ENCODE measurements around the gene MEIS2. TPM values are rescaled to one million over a fixed set of nuclear protein-coding genes. Genes with fewer than 3 reads are reported as not detected.

The MEIS2 gene
- polyA plus RNA-seq, 2 of the 4 experiments (the other 2 are of a cell fraction): 7.3 to 11.1 TPM

- no peak overlapping the region for H3K4me2 ChIP-seq
- ATAC-seq (no peak), DNase-seq (ENCODE audit: low read depth in 1 of 2, low spot score in 1 of 2) (no peak), FAIRE-seq (no peak)
- H3K9me3 ChIP-seq: no peaks in the 10 kb centered on the region
- H3K27ac ChIP-seq: no peak overlapping the region
- H3K4me3 ChIP-seq: no peak overlapping the region
- WGBS (ENCODE audit: missing lambda C conversion rate): 64% methylated on average over 5 of the region's 5 CpGs
- ChIA-PET CTCF (no interaction called here), POLR2A (no interaction called here)
- no peaks in the 10 kb centered on the region for H3K4me1 ChIP-seq
- TF ChIP-seq CEBPB (IDR thresholded peaks at IDR 0.05) (no peak), ESRRA (IDR thresholded peaks at IDR 0.05; ENCODE audit: borderline replicate concordance, low read length) (no peak), NFE2L2 (conservative IDR thresholded peaks at IDR 0.05; ENCODE audit: low read length) (no peak), CHD2 (IDR thresholded peaks at IDR 0.05; ENCODE audit: low read length, partially characterized antibody) (no peak), KDM1A (IDR thresholded peaks at IDR 0.05; ENCODE audit: low read depth) (no peak), TFCP2L1 (CRISPR knock-in tag; IDR thresholded peaks at IDR 0.05) (no peak), POLR2AphosphoS2 (conservative IDR thresholded peaks at IDR 0.05; ENCODE audit: low read length) (no peak), EHMT2 (IDR thresholded peaks at IDR 0.05; ENCODE audit: low read depth) (no peak), NPAS2 (CRISPR knock-in tag; IDR thresholded peaks at IDR 0.05; ENCODE audit: borderline replicate concordance) (no peak), EHF (CRISPR knock-in tag; IDR thresholded peaks at IDR 0.05) (no peak), GATA3 (IDR thresholded peaks at IDR 0.05; ENCODE audit: borderline replicate concordance) (no peak), FOSB (CRISPR knock-in tag; IDR thresholded peaks at IDR 0.05) (no peak), MAFK (IDR thresholded peaks at IDR 0.05; ENCODE audit: partially characterized antibody) (no peak)
- TF ChIP-seq, protein P1, sequence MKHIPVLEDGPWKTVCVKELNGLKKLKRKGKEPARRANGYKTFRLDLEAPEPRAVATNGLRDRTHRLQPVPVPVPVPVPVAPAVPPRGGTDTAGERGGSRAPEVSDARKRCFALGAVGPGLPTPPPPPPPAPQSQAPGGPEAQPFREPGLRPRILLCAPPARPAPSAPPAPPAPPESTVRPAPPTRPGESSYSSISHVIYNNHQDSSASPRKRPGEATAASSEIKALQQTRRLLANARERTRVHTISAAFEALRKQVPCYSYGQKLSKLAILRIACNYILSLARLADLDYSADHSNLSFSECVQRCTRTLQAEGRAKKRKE (CRISPR knock-in tag; IDR thresholded peaks at IDR 0.05; ENCODE audit: low read depth): no peak
- TF ChIP-seq, protein P2, sequence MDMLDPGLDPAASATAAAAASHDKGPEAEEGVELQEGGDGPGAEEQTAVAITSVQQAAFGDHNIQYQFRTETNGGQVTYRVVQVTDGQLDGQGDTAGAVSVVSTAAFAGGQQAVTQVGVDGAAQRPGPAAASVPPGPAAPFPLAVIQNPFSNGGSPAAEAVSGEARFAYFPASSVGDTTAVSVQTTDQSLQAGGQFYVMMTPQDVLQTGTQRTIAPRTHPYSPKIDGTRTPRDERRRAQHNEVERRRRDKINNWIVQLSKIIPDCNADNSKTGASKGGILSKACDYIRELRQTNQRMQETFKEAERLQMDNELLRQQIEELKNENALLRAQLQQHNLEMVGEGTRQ (IDR thresholded peaks at IDR 0.05): no peak
- TF ChIP-seq, protein P3, sequence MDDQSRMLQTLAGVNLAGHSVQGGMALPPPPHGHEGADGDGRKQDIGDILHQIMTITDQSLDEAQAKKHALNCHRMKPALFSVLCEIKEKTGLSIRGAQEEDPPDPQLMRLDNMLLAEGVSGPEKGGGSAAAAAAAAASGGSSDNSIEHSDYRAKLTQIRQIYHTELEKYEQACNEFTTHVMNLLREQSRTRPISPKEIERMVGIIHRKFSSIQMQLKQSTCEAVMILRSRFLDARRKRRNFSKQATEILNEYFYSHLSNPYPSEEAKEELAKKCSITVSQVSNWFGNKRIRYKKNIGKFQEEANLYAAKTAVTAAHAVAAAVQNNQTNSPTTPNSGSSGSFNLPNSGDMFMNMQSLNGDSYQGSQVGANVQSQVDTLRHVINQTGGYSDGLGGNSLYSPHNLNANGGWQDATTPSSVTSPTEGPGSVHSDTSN (IDR thresholded peaks at IDR 0.05): no peak
Measured at GRCh38 chr15:37105889-37106288, 5.5 kb upstream of the MEIS2 start.

- ChIA-PET POLR2A (no interaction called here), CTCF (no interaction called here)
- Histone ChIP-seq H3K4me2 (no peak overlapping the region), H3K4me1 (no peaks in the 10 kb centered on the region), H3K27ac (no peak overlapping the region), H3K4me3 (no peak overlapping the region), H3K9me3 (no peaks in the 10 kb centered on the region)
- ATAC-seq: no peak
- FAIRE-seq: no peak
- DNase-seq (ENCODE audit: low read depth in 1 of 2, low spot score in 1 of 2): no peak
- 80% methylated on average over 2 of the region's 2 CpGs for WGBS (ENCODE audit: missing lambda C conversion rate)
- TF ChIP-seq MYC (IDR thresholded peaks at IDR 0.05; ENCODE audit: borderline replicate concordance, low read length) (no peak), JUNB (IDR thresholded peaks at IDR 0.05) (no peak), HDAC2 (IDR thresholded peaks at IDR 0.05) (no peak), KDM5A (IDR thresholded peaks at IDR 0.05) (no peak), SREBF2 (IDR thresholded peaks at IDR 0.05) (no peak), FOXS1 (CRISPR knock-in tag; IDR thresholded peaks at IDR 0.05) (no peak), HOXB13 (CRISPR knock-in tag; IDR thresholded peaks at IDR 0.05; ENCODE audit: low read depth) (no peak), MAZ (IDR thresholded peaks at IDR 0.05; ENCODE audit: borderline replicate concordance, low read depth, low read length) (no peak), BHLHE40 (IDR thresholded peaks at IDR 0.05; ENCODE audit: low read depth, low read length) (no peak), ZNF302 (CRISPR knock-in tag; IDR thresholded peaks at IDR 0.05) (no peak), CBX8 (IDR thresholded peaks at IDR 0.05) (no peak), HOXA7 (CRISPR knock-in tag; IDR thresholded peaks at IDR 0.05) (no peak), FOSB (CRISPR knock-in tag; IDR thresholded peaks at IDR 0.05) (no peak), ZFP36 (IDR thresholded peaks at IDR 0.05; ENCODE audit: borderline replicate concordance, partially characterized antibody) (no peak), CEBPB (IDR thresholded peaks at IDR 0.05) (no peak)
- TF ChIP-seq, protein P1 (CRISPR knock-in tag; IDR thresholded peaks at IDR 0.05; ENCODE audit: low read depth): no peak
- TF ChIP-seq, protein P4, sequence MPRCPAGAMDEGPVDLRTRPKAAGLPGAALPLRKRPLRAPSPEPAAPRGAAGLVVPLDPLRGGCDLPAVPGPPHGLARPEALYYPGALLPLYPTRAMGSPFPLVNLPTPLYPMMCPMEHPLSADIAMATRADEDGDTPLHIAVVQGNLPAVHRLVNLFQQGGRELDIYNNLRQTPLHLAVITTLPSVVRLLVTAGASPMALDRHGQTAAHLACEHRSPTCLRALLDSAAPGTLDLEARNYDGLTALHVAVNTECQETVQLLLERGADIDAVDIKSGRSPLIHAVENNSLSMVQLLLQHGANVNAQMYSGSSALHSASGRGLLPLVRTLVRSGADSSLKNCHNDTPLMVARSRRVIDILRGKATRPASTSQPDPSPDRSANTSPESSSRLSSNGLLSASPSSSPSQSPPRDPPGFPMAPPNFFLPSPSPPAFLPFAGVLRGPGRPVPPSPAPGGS (IDR thresholded peaks at IDR 0.05): no peak
- TF ChIP-seq, protein P3 (IDR thresholded peaks at IDR 0.05): no peak
Measured at GRCh38 chr15:37105029-37105428, 4.7 kb upstream of the MEIS2 start.
